Activated naive CD8-positive, alpha-beta T cell treated with anti-CD3 and anti-CD28 coated beads, Interleukin-2, amount 50 U/mL, for 24 hours (primary cell): ENCODE results near the gene ALG10B.
"Not testable (repeated sequence)": the region's sequence is repeated elsewhere in the genome, so short reads cannot be mapped to it uniquely, and the experiment has no call there.

Source experiments
- ATAC-seq: fragments of 150-1000 bp; cut with Tn5 transposase; one replicate; pipeline ENCODE4 v1.10.0; 2021
- DNase-seq: peaks from one replicate; pipeline ENCODE4 v3.0.0; 2021
- H3K27ac Mint-ChIP-seq: one replicate; pipeline ENCODE4 v1.8.0; 2021; ENCODE audit warnings: mild to moderate bottlenecking, mixed read lengths
- H3K27me3 Mint-ChIP-seq: one replicate; pipeline ENCODE4 v1.8.0; 2021; ENCODE audit warnings: mixed read lengths
- H3K36me3 Mint-ChIP-seq: one replicate; pipeline ENCODE4 v1.8.0; 2021; ENCODE audit warnings: low read depth, mixed read lengths
- H3K4me1 Mint-ChIP-seq: one replicate; pipeline ENCODE4 v1.8.0; 2021; ENCODE audit warnings: mixed read lengths
- H3K4me3 Mint-ChIP-seq: one replicate; pipeline ENCODE4 v1.8.0; 2021; ENCODE audit warnings: mild to moderate bottlenecking, moderate library complexity, mixed read lengths
- H3K9me3 Mint-ChIP-seq: one replicate; pipeline ENCODE4 v1.8.0; 2021; ENCODE audit warnings: mixed read lengths

ALG10B gene

GRCh38 chr12:38316391-38317129, at the start of gene ALG10B:
Gene ALG10B (plus strand): TSS chr12:38316774. CDS start chr12:38316894, 120 bp downstream.
- DNase-seq (peak; percentile 90), ATAC-seq (peak; percentile 100)
- Mint-ChIP-seq H3K4me1 (peaks cover 13% of the 10 kb centered on the region), H3K36me3 (peaks cover 4% of the 10 kb centered on the region), H3K4me3 (peak within 1 kb of the TSS; percentile 94), H3K27ac (peak within 1 kb of the TSS; percentile 90), H3K27me3 (no peaks in the 10 kb centered on the region), H3K9me3 (no peaks in the 10 kb centered on the region)

GRCh38 chr12:38268612-38269011, 48.0 kb upstream of the ALG10B start:
- no peak for ATAC-seq
- no peaks in the 10 kb centered on the region for H3K4me1 Mint-ChIP-seq
- no peaks in the 10 kb centered on the region for H3K27me3 Mint-ChIP-seq

GRCh38 chr12:38269897-38270296, 46.7 kb upstream of the ALG10B start:
- no peaks in the 10 kb centered on the region for H3K36me3 Mint-ChIP-seq
- H3K27me3 Mint-ChIP-seq = no peaks in the 10 kb centered on the region
- H3K9me3 Mint-ChIP-seq = no peaks in the 10 kb centered on the region
- no peak overlapping the region for H3K4me3 Mint-ChIP-seq
- H3K27ac Mint-ChIP-seq = no peak overlapping the region
- no peak for DNase-seq
- ATAC-seq = no peak
- H3K4me1 Mint-ChIP-seq = no peaks in the 10 kb centered on the region

More at GRCh38 chr12:38268612-38269011, 48.0 kb upstream of the ALG10B start:
- Mint-ChIP-seq H3K9me3 (no peaks in the 10 kb centered on the region), H3K36me3 (no peaks in the 10 kb centered on the region), H3K27ac (no peak overlapping the region), H3K4me3 (no peak overlapping the region)
- no peak for DNase-seq

- H3K36me3 Mint-ChIP-seq = no peaks in the 10 kb centered on the region
- H3K27me3 Mint-ChIP-seq = no peaks in the 10 kb centered on the region
- ATAC-seq = no peak
- no peak overlapping the region for H3K4me3 Mint-ChIP-seq
- H3K4me1 Mint-ChIP-seq = no peaks in the 10 kb centered on the region
- DNase-seq = no peak
- peaks cover 3% of the 10 kb centered on the region for H3K9me3 Mint-ChIP-seq
- no peak overlapping the region for H3K27ac Mint-ChIP-seq
Measured at GRCh38 chr12:38279756-38280155, 36.8 kb upstream of the ALG10B start.

GRCh38 chr12:38282886-38283285, 33.7 kb upstream of the ALG10B start:
- Mint-ChIP-seq H3K27me3 (no peaks in the 10 kb centered on the region), H3K4me1 (no peaks in the 10 kb centered on the region), H3K27ac (no peak overlapping the region), H3K4me3 (no peak overlapping the region), H3K36me3 (no peaks in the 10 kb centered on the region), H3K9me3 (no peaks in the 10 kb centered on the region)
- ATAC-seq (no peak), DNase-seq (no peak)

GRCh38 chr12:38289396-38289795, 27.2 kb upstream of the ALG10B start:
- ATAC-seq (no peak), DNase-seq (no peak)
- Mint-ChIP-seq H3K27me3 (no peaks in the 10 kb centered on the region), H3K27ac (no peak overlapping the region), H3K4me3 (no peak overlapping the region), H3K4me1 (no peaks in the 10 kb centered on the region), H3K36me3 (no peaks in the 10 kb centered on the region), H3K9me3 (no peaks in the 10 kb centered on the region)

GRCh38 chr12:38291160-38291559, 25.4 kb upstream of the ALG10B start:
- Mint-ChIP-seq H3K36me3 (no peaks in the 10 kb centered on the region), H3K27me3 (no peaks in the 10 kb centered on the region), H3K4me3 (no peak overlapping the region), H3K27ac (no peak overlapping the region), H3K9me3 (no peaks in the 10 kb centered on the region), H3K4me1 (no peaks in the 10 kb centered on the region)
- ATAC-seq (no peak), DNase-seq (no peak)

- not testable (repeated sequence) for H3K36me3 Mint-ChIP-seq, ATAC-seq, DNase-seq, H3K4me3 Mint-ChIP-seq, H3K4me1 Mint-ChIP-seq, H3K27ac Mint-ChIP-seq, H3K27me3 Mint-ChIP-seq
- peaks cover 12% of the 10 kb centered on the region for H3K9me3 Mint-ChIP-seq
Measured at GRCh38 chr12:38302972-38303371, 13.6 kb upstream of the ALG10B start.

GRCh38 chr12:38321966-38322365, 5.4 kb downstream of the ALG10B start:
- not testable (repeated sequence) for ATAC-seq, H3K9me3 Mint-ChIP-seq, H3K27me3 Mint-ChIP-seq, H3K4me3 Mint-ChIP-seq, H3K27ac Mint-ChIP-seq, DNase-seq, H3K36me3 Mint-ChIP-seq, H3K4me1 Mint-ChIP-seq

GRCh38 chr12:38324912-38325311, 8.3 kb downstream of the ALG10B start:
- no peak for ATAC-seq
- Mint-ChIP-seq H3K4me3 (no peak overlapping the region), H3K36me3 (peaks cover 3% of the 10 kb centered on the region)

GRCh38 chr12:38327356-38327755, 10.8 kb downstream of the ALG10B start:
- DNase-seq (no peak), ATAC-seq (no peak)
- H3K9me3 Mint-ChIP-seq = no peaks in the 10 kb centered on the region
- H3K27me3 Mint-ChIP-seq = no peaks in the 10 kb centered on the region
- no peaks in the 10 kb centered on the region for H3K36me3 Mint-ChIP-seq
- H3K27ac Mint-ChIP-seq = no peak overlapping the region
- no peak overlapping the region for H3K4me3 Mint-ChIP-seq
- no peaks in the 10 kb centered on the region for H3K4me1 Mint-ChIP-seq

More at GRCh38 chr12:38324912-38325311, 8.3 kb downstream of the ALG10B start:
- no peak overlapping the region for H3K27ac Mint-ChIP-seq
- H3K27me3 Mint-ChIP-seq = no peaks in the 10 kb centered on the region
- H3K4me1 Mint-ChIP-seq = no peaks in the 10 kb centered on the region
- no peak for DNase-seq
- no peaks in the 10 kb centered on the region for H3K9me3 Mint-ChIP-seq

GRCh38 chr12:38328306-38328895, 11.8 kb downstream of the ALG10B start:
- no peaks in the 10 kb centered on the region for H3K4me1 Mint-ChIP-seq
- no peak for DNase-seq
- no peak overlapping the region for H3K27ac Mint-ChIP-seq
- no peaks in the 10 kb centered on the region for H3K36me3 Mint-ChIP-seq
- no peak overlapping the region for H3K4me3 Mint-ChIP-seq
- no peaks in the 10 kb centered on the region for H3K27me3 Mint-ChIP-seq
- no peaks in the 10 kb centered on the region for H3K9me3 Mint-ChIP-seq
- ATAC-seq = no peak

- not testable (repeated sequence) for H3K9me3 Mint-ChIP-seq, ATAC-seq, DNase-seq, H3K36me3 Mint-ChIP-seq, H3K27me3 Mint-ChIP-seq, H3K27ac Mint-ChIP-seq, H3K4me1 Mint-ChIP-seq, H3K4me3 Mint-ChIP-seq
Measured at GRCh38 chr12:38330414-38330813, 13.8 kb downstream of the ALG10B start.

GRCh38 chr12:38332814-38333213, 16.2 kb downstream of the ALG10B start:
- Mint-ChIP-seq H3K4me1 (no peaks in the 10 kb centered on the region), H3K9me3 (no peaks in the 10 kb centered on the region), H3K27ac (no peak overlapping the region), H3K27me3 (no peaks in the 10 kb centered on the region), H3K4me3 (no peak overlapping the region), H3K36me3 (no peaks in the 10 kb centered on the region)
- DNase-seq (no peak), ATAC-seq (no peak)

GRCh38 chr12:38342444-38342843, 25.9 kb downstream of the ALG10B start:
- H3K36me3 Mint-ChIP-seq = no peaks in the 10 kb centered on the region
- no peak overlapping the region for H3K4me3 Mint-ChIP-seq
- no peak overlapping the region for H3K27ac Mint-ChIP-seq
- DNase-seq = no peak
- ATAC-seq = no peak
- H3K27me3 Mint-ChIP-seq = no peaks in the 10 kb centered on the region
- peaks cover 8% of the 10 kb centered on the region for H3K9me3 Mint-ChIP-seq
- no peaks in the 10 kb centered on the region for H3K4me1 Mint-ChIP-seq
